Endothelial cell of umbilical vein (primary cell): ENCODE results near the gene GPR17. TPM values are rescaled to one million over a fixed set of nuclear protein-coding genes. Genes with fewer than 3 reads are reported as not detected.

Source experiments
- BruUV-seq: library from RNA; stranded (reverse); fragments of 400-500 nt; replicated peaks from 2 replicates; lab custom pipeline; 2021; lab: Mats Ljungman, UMichigan
- CTCF ChIA-PET: fragments of 300-600, 350-600 bp; sonication (Branson Sonifier 250); formaldehyde crosslinking; loops from one replicate; lab custom pipeline; 2021; ENCODE audit warnings: antibody characterized with exemption, inconsistent platforms; lab: Charles Lee
- POLR2A ChIA-PET: fragments of 300-600, 350-600 bp; sonication (Branson Sonifier 250); formaldehyde crosslinking; loops from one replicate; lab custom pipeline; 2021; ENCODE audit warnings: antibody characterized with exemption, inconsistent platforms; lab: Charles Lee
- DNase-seq: peaks from one replicate; pipeline ENCODE4 v3.0.0-alpha.2; 2011; ENCODE audit warnings: low read depth, low spot score
- FAIRE-seq: peaks from 2 replicates; lab custom pipeline; 2011; peaks lifted over from hg19 to GRCh38; lab: Jason Lieb, UNC
- H2AFZ ChIP-seq: 2 replicates; pipeline ENCODE4 v1.6.0; 2012; ENCODE audit warnings: low read depth, low read length, control low read depth, inconsistent platforms
- H3K27ac ChIP-seq: 2 replicates; pipeline ENCODE4 v1.5.1; 2011; ENCODE audit warnings: low read depth, mild to moderate bottlenecking, control low read depth, low read length, moderate library complexity; ENCODE audit not compliant: insufficient read depth
- H3K27me3 ChIP-seq, 2 experiments: 2 replicates each; pipeline versions ENCODE4 v1.6.0 to v1.6.1; 2011; ENCODE audit warnings: low read length in 2 of 2, mixed read lengths in 1 of 2; ENCODE audit not compliant: control insufficient read depth in 2 of 2, insufficient read depth in 2 of 2
- H3K36me3 ChIP-seq, 2 experiments: 2 replicates in 1 of 2; 3 replicates in 1 of 2; pipeline ENCODE4 v1.5.1; 2011; ENCODE audit warnings: low read length in 2 of 2, mild to moderate bottlenecking in 1 of 2, moderate library complexity in 1 of 2; ENCODE audit not compliant: control insufficient read depth in 2 of 2, insufficient read depth in 2 of 2; ENCODE audit errors: extremely low read depth in 1 of 2
- H3K4me1 ChIP-seq: 3 replicates; pipeline ENCODE4 v1.5.1; 2011; ENCODE audit warnings: mild to moderate bottlenecking, low read length; ENCODE audit not compliant: control insufficient read depth, insufficient read depth; ENCODE audit errors: extremely low read depth
- H3K4me2 ChIP-seq: 2 replicates; pipeline ENCODE4 v1.6.1; 2011; ENCODE audit warnings: low read length, control low read depth, mixed read lengths; ENCODE audit not compliant: insufficient read depth
- H3K4me3 ChIP-seq, 3 experiments: fragments of 200-600 bp in 1 of 3; sonication (generic), shearing (Covaris generic) in 1 of 3; replicated peaks in 1 of 3; 2 replicates each; pipeline ENCODE4 v1.5.1; 2011 to 2016; ENCODE audit warnings: control low read depth in 3 of 3, low read length in 3 of 3, mild to moderate bottlenecking in 2 of 3, inconsistent platforms in 1 of 3, low read depth in 1 of 3, moderate library complexity in 1 of 3; ENCODE audit not compliant: insufficient read depth in 1 of 3
- H3K79me2 ChIP-seq: 2 replicates; pipeline ENCODE4 v1.6.0; 2012; ENCODE audit warnings: low read length, inconsistent platforms; ENCODE audit not compliant: control insufficient read depth, insufficient read depth
- H3K9ac ChIP-seq: replicated peaks from 2 replicates; pipeline ENCODE3; 2011; ENCODE audit warnings: low read length, control low read depth; ENCODE audit not compliant: insufficient read depth; ENCODE audit errors: extremely low read depth
- H3K9me1 ChIP-seq: replicated peaks from 3 replicates; pipeline ENCODE4 v1.6.0; 2011; ENCODE audit warnings: mild to moderate bottlenecking, low read length; ENCODE audit not compliant: control insufficient read depth, insufficient read depth; ENCODE audit errors: extremely low read depth
- H3K9me3 ChIP-seq: replicated peaks from 2 replicates; pipeline ENCODE4 v1.5.1; 2012; ENCODE audit warnings: low read length, inconsistent platforms; ENCODE audit not compliant: control insufficient read depth, insufficient read depth
- H4K20me1 ChIP-seq: replicated peaks from 2 replicates; pipeline ENCODE3; 2011; ENCODE audit warnings: mild to moderate bottlenecking, low read length; ENCODE audit not compliant: control insufficient read depth, insufficient read depth; ENCODE audit errors: extremely low read depth
- EZH2 ChIP-seq: IDR thresholded peaks from 2 replicates; pipeline ENCODE4 v1.6.1; 2012; ENCODE audit warnings: borderline replicate concordance, low read depth, mild to moderate bottlenecking, moderate library complexity, low read length, inconsistent platforms; ENCODE audit not compliant: severe bottlenecking
- FOS ChIP-seq: IDR thresholded peaks from 2 replicates; pipeline ENCODE4 v1.6.1; 2011; ENCODE audit warnings: mild to moderate bottlenecking, low read length, moderate library complexity, borderline replicate concordance; ENCODE audit not compliant: insufficient read depth
- GATA2 ChIP-seq: IDR thresholded peaks from 2 replicates; pipeline ENCODE4 v1.7.0; 2011; ENCODE audit warnings: low read depth, mild to moderate bottlenecking, moderate library complexity, mixed read lengths, low read length; ENCODE audit not compliant: insufficient read length, insufficient read depth
- JUN ChIP-seq: IDR thresholded peaks from 2 replicates; pipeline ENCODE4 v1.6.1; 2011; ENCODE audit warnings: borderline replicate concordance, low read depth; ENCODE audit not compliant: insufficient read length, insufficient read depth
- MYC ChIP-seq: IDR thresholded peaks from one replicate; pipeline ENCODE4 v1.6.1; 2011; ENCODE audit warnings: mild to moderate bottlenecking, low read depth, low read length
- POLR2AphosphoS5 ChIP-seq: IDR thresholded peaks from 2 replicates; pipeline ENCODE4 v1.6.1; 2012; ENCODE audit warnings: low read depth, mild to moderate bottlenecking, control low read depth, low read length, moderate library complexity; ENCODE audit not compliant: insufficient read depth
- dilution Hi-C: fragments of 300-500 bp; cut with MboI; formaldehyde crosslinking; loops from one replicate; pipeline ENCODE4 v1.15.0; 2019; ENCODE audit warnings: low sequenced_read_pairs; ENCODE audit not compliant: extremely low pct_ligation_motif_present
- intact Hi-C: fragments of 100-400 bp; cut with micrococcal nuclease; formaldehyde crosslinking; loops from one replicate; pipeline ENCODE4 v1.10.0; 2022
- polyA plus RNA-seq, 4 experiments: library from polyadenylated mRNA; depleted of rRNA in 3 of 4; stranded (reverse) in 3 of 4; unstranded in 1 of 4; fragments of >200 nt; gene quantifications; 2 replicates each; pipeline versions ENCODE4 v1.2.1 to v1.2.3, GENCODE V29; 2011 to 2012; ENCODE audit warnings: missing spikeins in 1 of 4
- total RNA-seq: library from RNA; stranded (reverse); gene quantifications from 2 replicates; pipeline ENCODE4 v1.2.3, GENCODE V29; 2021
- TF ChIP-seq, protein P1 (sequence below): IDR thresholded peaks from 2 replicates; pipeline ENCODE4 v1.6.1; 2011; ENCODE audit not compliant: insufficient read depth, insufficient read length
- TF ChIP-seq, protein P2 (sequence below), 2 donors: IDR thresholded peaks; 1 replicate in 1 of 2; 2 replicates in 1 of 2; pipeline ENCODE4 v1.5.1; 2011; ENCODE audit warnings: low read length in 2 of 2, mild to moderate bottlenecking in 2 of 2, moderate library complexity in 2 of 2, control low read depth in 1 of 2, inconsistent platforms in 1 of 2, low read depth in 1 of 2; ENCODE audit not compliant: insufficient read depth in 1 of 2; ENCODE audit errors: extremely low read depth in 1 of 2

The GPR17 gene
- total and polyA plus RNA-seq, 2 donors (not counting 3 experiments of a cell fraction or from before 2014, with no cell fraction given): 0.10 TPM; not detected in 1

DNA sequence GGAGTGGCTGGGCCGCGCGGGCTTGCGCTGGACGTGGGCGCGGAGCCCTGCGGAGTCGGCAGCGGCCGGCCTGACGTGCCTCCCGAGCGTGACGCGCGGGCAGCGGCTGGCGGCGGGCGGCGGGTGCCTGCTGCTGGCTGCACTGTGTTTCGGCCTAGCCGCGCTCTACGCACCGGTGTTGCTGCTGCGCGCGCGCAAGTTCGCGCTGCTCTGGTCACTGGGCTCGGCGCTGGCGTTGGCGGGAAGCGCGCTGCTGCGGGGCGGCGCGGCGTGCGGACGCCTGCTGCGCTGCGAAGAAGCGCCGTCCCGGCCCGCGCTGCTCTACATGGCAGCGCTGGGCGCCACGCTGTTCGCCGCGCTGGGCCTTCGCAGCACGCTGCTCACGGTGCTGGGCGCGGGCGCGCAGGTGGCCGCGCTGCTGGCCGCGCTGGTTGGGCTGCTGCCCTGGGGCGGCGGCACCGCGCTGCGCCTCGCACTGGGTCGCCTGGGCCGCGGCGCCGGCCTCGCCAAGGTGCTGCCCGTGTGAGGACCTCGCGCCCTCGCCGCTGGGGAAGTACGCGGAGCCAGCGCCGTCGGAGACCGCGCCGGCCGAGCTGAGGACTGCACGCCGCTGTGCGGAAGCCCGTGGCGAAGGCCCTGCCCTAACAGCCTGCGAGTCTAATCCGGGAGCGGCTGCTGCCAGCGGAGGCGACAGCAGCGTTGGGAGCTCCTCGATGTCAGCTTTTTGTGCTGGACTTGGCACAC, 55.9 kb downstream of the GPR17 start:
- no peaks in the 10 kb centered on the region for H3K9me1 ChIP-seq
- H3K27ac ChIP-seq: peak overlapping the region; percentile 85
- H3K27me3 ChIP-seq: no peaks in the 10 kb centered on the region
- peak; percentile 57 for TF ChIP-seq POLR2AphosphoS5
- TF ChIP-seq, protein P1, sequence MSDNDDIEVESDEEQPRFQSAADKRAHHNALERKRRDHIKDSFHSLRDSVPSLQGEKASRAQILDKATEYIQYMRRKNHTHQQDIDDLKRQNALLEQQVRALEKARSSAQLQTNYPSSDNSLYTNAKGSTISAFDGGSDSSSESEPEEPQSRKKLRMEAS: peak; percentile 66
- no peak for TF ChIP-seq EZH2
- no peak for TF ChIP-seq JUN
- TF ChIP-seq, protein P2, sequence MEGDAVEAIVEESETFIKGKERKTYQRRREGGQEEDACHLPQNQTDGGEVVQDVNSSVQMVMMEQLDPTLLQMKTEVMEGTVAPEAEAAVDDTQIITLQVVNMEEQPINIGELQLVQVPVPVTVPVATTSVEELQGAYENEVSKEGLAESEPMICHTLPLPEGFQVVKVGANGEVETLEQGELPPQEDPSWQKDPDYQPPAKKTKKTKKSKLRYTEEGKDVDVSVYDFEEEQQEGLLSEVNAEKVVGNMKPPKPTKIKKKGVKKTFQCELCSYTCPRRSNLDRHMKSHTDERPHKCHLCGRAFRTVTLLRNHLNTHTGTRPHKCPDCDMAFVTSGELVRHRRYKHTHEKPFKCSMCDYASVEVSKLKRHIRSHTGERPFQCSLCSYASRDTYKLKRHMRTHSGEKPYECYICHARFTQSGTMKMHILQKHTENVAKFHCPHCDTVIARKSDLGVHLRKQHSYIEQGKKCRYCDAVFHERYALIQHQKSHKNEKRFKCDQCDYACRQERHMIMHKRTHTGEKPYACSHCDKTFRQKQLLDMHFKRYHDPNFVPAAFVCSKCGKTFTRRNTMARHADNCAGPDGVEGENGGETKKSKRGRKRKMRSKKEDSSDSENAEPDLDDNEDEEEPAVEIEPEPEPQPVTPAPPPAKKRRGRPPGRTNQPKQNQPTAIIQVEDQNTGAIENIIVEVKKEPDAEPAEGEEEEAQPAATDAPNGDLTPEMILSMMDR (IDR thresholded peaks at IDR 0.05; ENCODE audit: extremely low read depth in 1 of 2, insufficient read depth in 1 of 2, low read depth in 1 of 2, low read length in 2 of 2): peak in 1 of 2 donors; percentile 33
- peak; percentile 36 for TF ChIP-seq MYC
- no peak for TF ChIP-seq GATA2
- no peak for TF ChIP-seq FOS
- intact Hi-C loops (loop anchor here (1.0 to 5.0 kb wide), 6 partner anchors 27 to 195 kb away; partner anchors contain the start of genes IWS1 and LIMS2), dilution Hi-C loops (no loop called here)
- H3K4me3 ChIP-seq: peak overlapping the region; percentile 40 to 79 (median 45)
- no peaks in the 10 kb centered on the region for H3K9me3 ChIP-seq
- peaks cover 17% of the 10 kb centered on the region for H3K4me1 ChIP-seq
- H3K79me2 ChIP-seq: peaks cover 11% of the 10 kb centered on the region
- peak overlapping the region; percentile 87 for H3K9ac ChIP-seq
- peak overlapping the region; percentile 97 for H2AFZ ChIP-seq
- ChIA-PET POLR2A (interaction anchor here (0.6 kb wide), 1 partner anchor 27 kb away, joined by 3 read pairs; the partner anchor contains the start of gene LIMS2), CTCF (interaction anchor here (0.8 to 3.9 kb wide), 9 partner anchors 9 to 110 kb away, joined by 3 to 44 read pairs (median 4); partner anchors contain the start of gene LIMS2)
- peak; percentile 80 for DNase-seq
- H4K20me1 ChIP-seq: no peaks in the 10 kb centered on the region
- H3K36me3 ChIP-seq: peaks cover 0 to 2% of the 10 kb centered on the region in 2 experiments
- FAIRE-seq: peak; percentile 68
- peak overlapping the region; percentile 86 for H3K4me2 ChIP-seq
- BruUV-seq: no TSS peak

Other genes starting within 250 kb of the GPR17 start
- not detected in 2 replicates for gene PROC, start 227.7 kb upstream of the GPR17 start, total RNA-seq
- gene PROC, start 227.7 kb upstream of the GPR17 start, polyA plus RNA-seq: 0.06 TPM in 1 of 2 replicates, not detected in the other
- 44.9 and 51.0 TPM in 2 replicates for gene IWS1, start 119.7 kb upstream of the GPR17 start, total RNA-seq
- 10.4 and 14.7 TPM in 2 replicates for gene IWS1, start 119.7 kb upstream of the GPR17 start, polyA plus RNA-seq
- gene MYO7B, start 110.5 kb upstream of the GPR17 start, total RNA-seq: 0.09 TPM in 1 of 2 replicates, not detected in the other
- gene MYO7B, start 110.5 kb upstream of the GPR17 start, polyA plus RNA-seq: 0.17 and 0.18 TPM in 2 replicates
- 45.7 and 48.3 TPM in 2 replicates for gene LIMS2, start 29.4 kb downstream of the GPR17 start, total RNA-seq
- gene LIMS2, start 29.4 kb downstream of the GPR17 start, polyA plus RNA-seq: 55.6 and 77.3 TPM in 2 replicates
- 4.4 and 4.7 TPM in 2 replicates for gene SFT2D3, start 55.3 kb downstream of the GPR17 start, total RNA-seq
- gene SFT2D3, start 55.3 kb downstream of the GPR17 start, polyA plus RNA-seq: 4.1 and 4.5 TPM in 2 replicates
- gene WDR33, start 165.0 kb downstream of the GPR17 start, total RNA-seq: 52.5 and 54.7 TPM in 2 replicates
- 15.2 and 16.4 TPM in 2 replicates for gene WDR33, start 165.0 kb downstream of the GPR17 start, polyA plus RNA-seq
- gene POLR2D, start 212.0 kb downstream of the GPR17 start, total RNA-seq: 44.1 and 44.5 TPM in 2 replicates
- gene POLR2D, start 212.0 kb downstream of the GPR17 start, polyA plus RNA-seq: 8.1 and 10.0 TPM in 2 replicates
- 20.7 and 21.5 TPM in 2 replicates for gene AMMECR1L, start 239.8 kb downstream of the GPR17 start, total RNA-seq
- gene AMMECR1L, start 239.8 kb downstream of the GPR17 start, polyA plus RNA-seq: 12.1 and 14.8 TPM in 2 replicates